SK-N-SH (cell line): ENCODE measurements around the gene MAP4K4.

Experiments used
- EP300 ChIP-seq, 2 experiments: IDR thresholded peaks; 2 replicates each; pipeline versions ENCODE4 v1.4.0 to v1.6.1; 2012; ENCODE audit warnings: borderline replicate concordance in 1 of 2, low read depth in 1 of 2, low read length in 1 of 2
- FOSL2 ChIP-seq: IDR thresholded peaks from 2 replicates; pipeline ENCODE4 v1.4.0; 2012; ENCODE audit warnings: low read depth, mild to moderate bottlenecking, moderate library complexity, borderline replicate concordance
- GABPA ChIP-seq: IDR thresholded peaks from 2 replicates; pipeline ENCODE4 v1.4.0; 2012; ENCODE audit warnings: low read depth, mild to moderate bottlenecking
- MEF2A ChIP-seq: IDR thresholded peaks from 2 replicates; pipeline ENCODE4 v1.4.0; 2012; ENCODE audit warnings: low read depth, borderline replicate concordance
- MXI1 ChIP-seq: IDR thresholded peaks from 2 replicates; pipeline ENCODE4 v1.6.1; 2012; ENCODE audit warnings: mild to moderate bottlenecking, low read depth, low read length, improper control_type of control experiment
- NRF1 ChIP-seq: IDR thresholded peaks from 2 replicates; pipeline ENCODE4 v1.6.1; 2012; ENCODE audit warnings: low read depth, mild to moderate bottlenecking, low read length
- POLR2AphosphoS5 ChIP-seq: IDR thresholded peaks from 2 replicates; pipeline ENCODE4 v1.6.1; 2012; ENCODE audit warnings: low read depth, low read length
- TAF1 ChIP-seq: IDR thresholded peaks from 2 replicates; pipeline ENCODE4 v1.6.1; 2012; ENCODE audit warnings: low read depth, mild to moderate bottlenecking, low read length, moderate library complexity, borderline replicate concordance
- TF ChIP-seq, protein P1 (sequence below): IDR thresholded peaks from 2 replicates; pipeline ENCODE4 v1.4.0; 2012; ENCODE audit warnings: low read depth, borderline replicate concordance
- TF ChIP-seq, protein P2 (sequence below): fragments of 200-600 bp; sonication (generic); IDR thresholded peaks from 2 replicates; pipeline ENCODE4 v1.6.1; 2017; ENCODE audit warnings: antibody characterized with exemption, mild to moderate bottlenecking, moderate library complexity

DNA sequence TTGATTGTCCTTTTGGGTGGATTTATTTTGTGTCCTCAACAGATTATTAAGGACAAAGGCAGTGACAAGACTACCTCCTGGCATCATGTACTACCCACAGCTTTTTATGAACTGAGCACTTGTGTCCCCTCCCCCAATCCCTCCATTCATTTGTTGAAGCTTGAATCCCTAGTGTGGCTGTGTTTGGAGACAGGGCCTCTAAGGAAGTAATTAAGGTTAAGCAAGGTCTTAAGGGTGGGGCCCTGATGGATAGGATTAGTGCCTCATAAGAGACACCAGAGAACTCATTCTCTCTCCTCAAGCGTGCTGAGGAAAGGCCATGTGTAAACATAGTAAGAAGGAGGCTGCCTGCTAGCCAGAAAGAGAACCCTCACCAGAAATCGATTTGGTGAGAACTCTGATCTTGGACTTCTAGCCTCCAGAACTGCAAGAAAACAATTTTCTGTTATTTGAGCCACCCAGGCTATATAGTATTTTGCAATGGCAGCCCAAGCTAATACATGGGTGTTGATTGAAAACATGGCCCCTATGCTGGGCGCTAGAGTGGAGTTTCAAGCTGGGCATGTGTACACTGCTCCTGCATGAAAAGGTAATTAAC, 3.4 kb upstream of the MAP4K4 start:
- TF ChIP-seq, protein P1, sequence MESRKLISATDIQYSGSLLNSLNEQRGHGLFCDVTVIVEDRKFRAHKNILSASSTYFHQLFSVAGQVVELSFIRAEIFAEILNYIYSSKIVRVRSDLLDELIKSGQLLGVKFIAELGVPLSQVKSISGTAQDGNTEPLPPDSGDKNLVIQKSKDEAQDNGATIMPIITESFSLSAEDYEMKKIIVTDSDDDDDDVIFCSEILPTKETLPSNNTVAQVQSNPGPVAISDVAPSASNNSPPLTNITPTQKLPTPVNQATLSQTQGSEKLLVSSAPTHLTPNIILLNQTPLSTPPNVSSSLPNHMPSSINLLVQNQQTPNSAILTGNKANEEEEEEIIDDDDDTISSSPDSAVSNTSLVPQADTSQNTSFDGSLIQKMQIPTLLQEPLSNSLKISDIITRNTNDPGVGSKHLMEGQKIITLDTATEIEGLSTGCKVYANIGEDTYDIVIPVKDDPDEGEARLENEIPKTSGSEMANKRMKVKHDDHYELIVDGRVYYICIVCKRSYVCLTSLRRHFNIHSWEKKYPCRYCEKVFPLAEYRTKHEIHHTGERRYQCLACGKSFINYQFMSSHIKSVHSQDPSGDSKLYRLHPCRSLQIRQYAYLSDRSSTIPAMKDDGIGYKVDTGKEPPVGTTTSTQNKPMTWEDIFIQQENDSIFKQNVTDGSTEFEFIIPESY = no peak
- TF ChIP-seq NRF1 (no peak), MXI1 (no peak), POLR2AphosphoS5 (no peak), FOSL2 (no peak), TAF1 (no peak), GABPA (no peak), MEF2A (no peak), EP300 (IDR thresholded peaks at IDR 0.05; ENCODE audit: borderline replicate concordance in 1 of 2, low read depth in 1 of 2, low read length in 1 of 2) (no peak)
- TF ChIP-seq, protein P2, sequence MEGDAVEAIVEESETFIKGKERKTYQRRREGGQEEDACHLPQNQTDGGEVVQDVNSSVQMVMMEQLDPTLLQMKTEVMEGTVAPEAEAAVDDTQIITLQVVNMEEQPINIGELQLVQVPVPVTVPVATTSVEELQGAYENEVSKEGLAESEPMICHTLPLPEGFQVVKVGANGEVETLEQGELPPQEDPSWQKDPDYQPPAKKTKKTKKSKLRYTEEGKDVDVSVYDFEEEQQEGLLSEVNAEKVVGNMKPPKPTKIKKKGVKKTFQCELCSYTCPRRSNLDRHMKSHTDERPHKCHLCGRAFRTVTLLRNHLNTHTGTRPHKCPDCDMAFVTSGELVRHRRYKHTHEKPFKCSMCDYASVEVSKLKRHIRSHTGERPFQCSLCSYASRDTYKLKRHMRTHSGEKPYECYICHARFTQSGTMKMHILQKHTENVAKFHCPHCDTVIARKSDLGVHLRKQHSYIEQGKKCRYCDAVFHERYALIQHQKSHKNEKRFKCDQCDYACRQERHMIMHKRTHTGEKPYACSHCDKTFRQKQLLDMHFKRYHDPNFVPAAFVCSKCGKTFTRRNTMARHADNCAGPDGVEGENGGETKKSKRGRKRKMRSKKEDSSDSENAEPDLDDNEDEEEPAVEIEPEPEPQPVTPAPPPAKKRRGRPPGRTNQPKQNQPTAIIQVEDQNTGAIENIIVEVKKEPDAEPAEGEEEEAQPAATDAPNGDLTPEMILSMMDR = no peak
